Liver (tissue), 3 donors: ENCODE data around the gene GAPDH.
A peak's percentile ranks its signal among the peaks of the same experiment; 100 is the strongest.

Experiments
- ATF3 ChIP-seq: IDR thresholded peaks from 2 replicates; pipeline ENCODE4 v1.6.1; 2016; ENCODE audit warnings: antibody characterized with exemption
- CTCF ChIP-seq: fragments of 150-350 bp; IDR thresholded peaks from 2 replicates; pipeline ENCODE4 v1.5.1; 2017; ENCODE audit warnings: improper control_type of control experiment, low read depth, low read length; ENCODE audit not compliant: missing input control
- GABPA ChIP-seq, 2 donors: IDR thresholded peaks in 1 of 2; conservative IDR thresholded peaks in 1 of 2; 2 replicates each; pipeline ENCODE4 v1.6.1; 2016; ENCODE audit warnings: antibody characterized with exemption in 2 of 2, mild to moderate bottlenecking in 1 of 2, moderate library complexity in 1 of 2
- HNF4G ChIP-seq: IDR thresholded peaks from 2 replicates; pipeline ENCODE4 v1.6.1; 2016; ENCODE audit warnings: antibody characterized with exemption
- MAX ChIP-seq: IDR thresholded peaks from 2 replicates; pipeline ENCODE4 v1.6.1; 2016; ENCODE audit warnings: antibody characterized with exemption
- NR2F2 ChIP-seq: IDR thresholded peaks from 2 replicates; pipeline ENCODE4 v1.6.1; 2016; ENCODE audit warnings: antibody characterized with exemption
- RAD21 ChIP-seq, 2 donors: IDR thresholded peaks; 2 replicates each; pipeline ENCODE4 v1.6.1; 2016; ENCODE audit warnings: antibody characterized with exemption in 2 of 2, mild to moderate bottlenecking in 2 of 2
- RXRA ChIP-seq, 2 donors: IDR thresholded peaks; 2 replicates each; pipeline ENCODE4 v1.6.1; 2017 to 2018; ENCODE audit warnings: antibody characterized with exemption in 2 of 2, mild to moderate bottlenecking in 1 of 2
- SP1 ChIP-seq: IDR thresholded peaks from 2 replicates; pipeline ENCODE4 v1.6.1; 2018; ENCODE audit warnings: antibody characterized with exemption, mild to moderate bottlenecking
- YY1 ChIP-seq: IDR thresholded peaks from 2 replicates; pipeline ENCODE4 v1.6.1; 2016; ENCODE audit warnings: antibody characterized with exemption, mild to moderate bottlenecking
- donor health status: healthy.
- donor health status: healthy.

- no peak for TF ChIP-seq CTCF
- TF ChIP-seq RAD21 (IDR thresholded peaks at IDR 0.05) = peak; percentile 11 to 20
- peak; percentile 36 for TF ChIP-seq YY1
- peak; percentile 78 to 79 for TF ChIP-seq RXRA (IDR thresholded peaks at IDR 0.05)
- no peak for TF ChIP-seq GABPA (IDR thresholded peaks at IDR 0.05 in 1 of 2, conservative IDR thresholded peaks at IDR 0.05 in 1 of 2)
- peak; percentile 80 for TF ChIP-seq SP1
- peak; percentile 29 for TF ChIP-seq NR2F2
- TF ChIP-seq HNF4G = no peak
- peak; percentile 70 for TF ChIP-seq MAX
- peak; percentile 61 for TF ChIP-seq ATF3
Observed at GRCh38 chr12:6533923-6534694, at the start of gene GAPDH.
